Measurements from ENCODE around the gene TNFSF18.
"Not testable (repeated sequence)": the region's sequence is repeated elsewhere in the genome, so short reads cannot be mapped to it uniquely, and the experiment has no call there.

Gene TNFSF18, protein sequence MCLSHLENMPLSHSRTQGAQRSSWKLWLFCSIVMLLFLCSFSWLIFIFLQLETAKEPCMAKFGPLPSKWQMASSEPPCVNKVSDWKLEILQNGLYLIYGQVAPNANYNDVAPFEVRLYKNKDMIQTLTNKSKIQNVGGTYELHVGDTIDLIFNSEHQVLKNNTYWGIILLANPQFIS

DNA sequence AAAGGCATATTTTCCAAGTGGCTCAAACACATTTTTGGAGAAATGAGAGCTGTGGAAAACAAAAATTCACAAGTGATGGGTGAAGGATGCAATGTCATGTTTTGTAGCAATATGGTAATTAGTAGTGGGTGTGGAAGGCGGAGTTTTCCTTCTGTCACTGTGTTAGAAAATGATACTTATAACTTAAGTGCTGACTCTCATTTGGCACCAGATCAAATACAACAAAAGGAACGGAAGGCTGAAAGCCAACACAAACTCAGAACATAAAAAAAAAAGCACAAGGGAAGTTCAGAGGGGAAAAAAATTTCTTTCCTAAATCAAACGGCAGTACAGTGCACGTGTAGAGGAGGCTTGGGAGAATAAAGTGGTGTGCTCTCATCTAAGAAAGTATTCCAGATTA lies at the start of gene TNFSF18:
TNFSF18 (minus strand) TSS at position 77 of the 400 bp plus-strand sequence; CDS start at position 32, 45 bp downstream.
- no peak for DNase-seq (ENCODE audit: extremely low read depth in 1 of 2, low read depth in 1 of 2)

DNA sequence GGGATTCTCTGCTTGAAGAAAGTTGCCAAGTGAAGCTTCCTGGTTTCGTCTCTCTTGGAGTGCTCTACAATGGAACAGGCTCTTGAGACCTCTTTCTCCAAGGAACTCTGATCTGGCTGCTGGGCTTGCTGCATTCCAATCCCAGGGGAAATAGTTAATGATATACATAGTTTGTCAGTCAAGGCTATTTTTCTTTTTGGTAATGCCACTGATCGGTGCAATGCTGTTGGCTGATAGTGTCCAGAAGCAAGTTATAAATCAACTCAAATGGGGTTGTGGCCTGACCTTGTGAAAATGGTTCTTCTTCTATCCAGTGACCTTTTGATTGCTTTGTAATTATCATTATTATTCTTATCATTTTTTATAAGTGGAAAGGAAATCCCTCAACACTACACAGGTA lies 48.4 kb upstream of the TNFSF18 start:
- no peak for DNase-seq (ENCODE audit: extremely low read depth in 1 of 2, low read depth in 1 of 2)

DNA sequence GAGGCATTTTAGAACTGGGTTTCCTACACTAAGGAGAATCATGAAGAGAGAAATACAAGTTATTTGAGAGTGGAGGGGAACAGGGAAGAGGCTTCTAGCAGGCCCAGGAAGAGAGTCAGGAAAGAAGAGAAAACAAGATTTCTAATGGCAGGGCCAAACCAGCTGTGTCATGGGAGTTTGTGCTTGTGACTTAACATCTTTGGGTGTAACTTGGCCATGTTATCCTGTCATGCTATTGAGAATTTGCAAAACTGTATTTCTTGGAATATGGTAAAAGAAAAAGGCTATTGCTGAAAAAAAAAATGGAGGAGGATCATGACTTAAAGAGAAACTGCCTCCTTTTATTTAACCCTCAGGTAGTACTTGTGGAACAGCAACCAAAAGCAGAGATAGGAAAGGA lies 47.4 kb upstream of the TNFSF18 start:
- no peak for DNase-seq (ENCODE audit: extremely low read depth in 1 of 2, low read depth in 1 of 2)

DNA sequence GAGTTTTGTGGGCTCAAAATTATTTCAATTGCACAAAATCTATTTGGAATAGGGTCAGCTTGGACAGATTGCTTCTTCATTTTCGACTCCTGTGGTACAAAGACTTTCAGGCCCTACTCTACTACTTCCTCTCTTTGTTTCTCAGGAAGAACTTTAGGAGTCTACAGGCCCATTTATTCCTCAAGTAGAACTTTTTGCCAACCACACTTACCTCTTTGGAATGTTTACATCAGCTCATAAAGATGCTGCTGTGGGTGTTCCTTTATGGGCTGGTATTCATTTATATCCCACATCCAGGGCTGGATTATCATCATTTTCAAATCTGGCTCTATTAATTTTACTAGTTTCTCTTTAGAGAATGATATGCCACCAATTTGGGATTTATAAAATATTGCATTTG lies 46.3 kb upstream of the TNFSF18 start:
- DNase-seq (ENCODE audit: extremely low read depth in 1 of 2, low read depth in 1 of 2) = no peak

DNA sequence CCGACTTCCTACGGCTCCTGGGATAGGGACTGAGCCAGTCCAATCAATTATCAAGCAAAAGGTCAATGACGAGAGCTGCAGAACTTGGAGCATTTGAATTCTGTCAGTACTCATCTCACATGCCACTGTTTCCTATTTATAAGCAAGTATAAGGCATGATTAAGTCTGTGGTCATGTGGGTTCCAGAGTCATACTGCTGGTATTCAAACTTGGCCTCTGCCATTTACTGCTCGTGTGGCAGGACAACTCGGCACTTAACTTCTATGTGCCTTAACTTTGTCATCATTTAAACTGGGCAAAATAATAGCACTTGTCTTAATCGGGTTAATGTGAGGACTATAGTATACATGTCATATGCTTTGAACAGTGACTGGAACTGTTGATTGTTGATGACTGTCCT lies 44.9 kb upstream of the TNFSF18 start:
- DNase-seq (ENCODE audit: extremely low read depth in 1 of 2, low read depth in 1 of 2) = no peak

DNA sequence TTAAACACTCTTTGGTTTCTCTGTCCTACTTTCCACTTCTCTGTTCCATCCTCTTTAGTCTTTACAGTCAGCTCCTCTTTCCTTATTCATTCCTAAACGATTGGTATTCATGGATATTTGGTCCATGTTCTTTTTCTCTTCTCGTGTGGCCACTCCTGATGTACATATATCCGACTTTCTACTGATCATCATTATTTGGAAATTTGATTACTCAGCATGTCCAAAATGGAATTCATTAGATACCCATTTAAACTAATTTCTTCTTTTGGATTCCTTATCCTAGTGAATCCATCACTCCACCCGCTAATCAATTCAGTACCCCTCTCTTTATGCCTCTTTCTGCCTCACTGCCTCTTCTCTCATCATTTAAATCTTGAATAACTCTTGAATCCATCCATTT lies 43.8 kb upstream of the TNFSF18 start:
- DNase-seq (ENCODE audit: extremely low read depth in 1 of 2, low read depth in 1 of 2) = no peak

DNA sequence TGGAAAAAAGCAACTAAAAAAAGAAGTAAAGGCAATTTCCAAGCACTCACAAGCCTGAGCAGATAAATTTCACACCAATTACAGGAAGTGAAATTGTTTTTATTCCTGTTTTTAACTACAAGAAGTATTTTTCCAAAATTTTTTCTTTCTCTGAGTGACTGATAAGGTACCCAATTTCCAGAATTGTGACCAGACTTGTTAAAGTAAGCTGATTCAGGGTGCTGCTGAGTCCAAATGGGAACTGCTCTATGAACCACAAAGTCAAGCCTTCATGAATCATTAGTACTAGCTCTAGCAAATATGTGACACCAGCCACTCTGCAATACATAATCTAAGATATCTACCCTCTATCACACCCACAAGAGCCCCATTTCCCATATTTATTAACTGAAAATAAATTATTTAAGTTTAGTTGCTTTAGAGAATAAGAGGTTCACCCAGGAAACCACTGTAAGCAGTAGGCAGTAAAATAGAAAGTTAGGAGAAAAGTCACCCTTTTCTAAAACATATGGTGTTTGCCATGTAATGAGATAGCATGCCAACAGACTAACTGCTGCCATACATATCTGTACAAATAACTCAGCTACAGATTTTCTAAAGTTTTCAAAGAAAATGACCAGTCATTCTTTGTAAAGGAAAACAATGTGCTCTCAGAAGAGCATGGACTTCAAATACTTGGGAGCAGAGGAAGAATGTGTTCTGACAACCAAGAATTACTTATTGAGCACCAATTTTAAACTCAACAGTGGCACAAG lies 43.1 kb upstream of the TNFSF18 start:
- DNase-seq (ENCODE audit: extremely low read depth in 1 of 2, low read depth in 1 of 2) = no peak

DNA sequence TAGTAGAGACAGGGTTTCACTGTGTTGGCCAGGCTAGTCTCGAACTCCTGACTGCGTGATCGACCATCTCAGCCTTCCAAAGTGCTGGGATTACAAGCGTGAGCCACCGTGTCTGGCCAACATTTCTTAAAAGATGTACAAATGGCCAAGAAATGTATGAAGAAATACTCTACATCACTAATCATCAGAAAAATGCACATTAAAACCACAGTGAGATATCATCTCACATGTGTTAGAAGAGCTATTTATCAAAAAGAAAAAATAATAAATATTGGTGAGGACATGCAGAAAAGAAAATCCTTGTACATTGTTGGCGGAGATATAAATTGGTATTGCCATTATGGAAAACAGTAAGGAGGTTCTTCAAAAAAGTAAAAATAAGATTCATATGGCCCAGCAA lies 33.6 kb upstream of the TNFSF18 start:
- DNase-seq (ENCODE audit: extremely low read depth in 1 of 2, low read depth in 1 of 2) = no peak

DNA sequence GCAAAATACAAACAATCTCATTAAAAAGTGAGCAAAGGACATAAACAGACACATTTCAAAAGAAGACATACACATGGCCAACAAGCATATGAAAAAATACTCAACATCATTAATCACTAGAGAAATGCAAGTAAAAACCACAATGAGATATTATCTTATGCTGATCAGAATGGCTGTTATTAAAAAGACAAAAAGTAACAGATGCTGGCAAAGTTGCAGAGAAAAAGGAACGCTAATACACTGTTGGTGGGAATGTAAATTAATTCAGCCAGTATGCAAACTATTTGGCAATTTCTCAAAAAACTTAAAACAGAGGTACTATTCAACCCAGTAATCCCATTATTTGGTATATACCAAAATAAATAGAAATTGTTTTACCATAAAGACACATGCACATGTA lies 32.2 kb upstream of the TNFSF18 start:
- no peak for DNase-seq (ENCODE audit: extremely low read depth in 1 of 2, low read depth in 1 of 2)

DNA sequence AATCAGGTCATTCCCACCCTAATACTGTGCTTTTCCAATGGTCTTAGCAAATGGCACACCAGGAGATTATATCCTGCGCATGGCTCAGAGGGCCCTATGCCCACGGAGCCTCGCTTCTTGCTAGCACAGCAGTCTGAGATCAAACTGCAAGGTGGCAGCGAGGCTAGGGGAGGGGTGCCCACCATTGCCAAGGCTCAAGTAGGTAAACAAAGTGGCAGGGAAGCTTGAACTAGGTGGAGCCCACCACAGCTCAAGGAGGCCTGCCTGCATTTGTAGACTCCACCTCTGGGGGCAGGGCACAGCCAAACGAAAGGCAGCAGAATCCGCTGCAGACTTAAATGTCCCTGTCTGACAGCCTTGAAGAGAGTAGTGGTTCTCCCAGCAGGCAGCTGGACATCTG lies 23.5 kb upstream of the TNFSF18 start:
- DNase-seq (ENCODE audit: extremely low read depth in 1 of 2, low read depth in 1 of 2) = not testable (repeated sequence)

DNA sequence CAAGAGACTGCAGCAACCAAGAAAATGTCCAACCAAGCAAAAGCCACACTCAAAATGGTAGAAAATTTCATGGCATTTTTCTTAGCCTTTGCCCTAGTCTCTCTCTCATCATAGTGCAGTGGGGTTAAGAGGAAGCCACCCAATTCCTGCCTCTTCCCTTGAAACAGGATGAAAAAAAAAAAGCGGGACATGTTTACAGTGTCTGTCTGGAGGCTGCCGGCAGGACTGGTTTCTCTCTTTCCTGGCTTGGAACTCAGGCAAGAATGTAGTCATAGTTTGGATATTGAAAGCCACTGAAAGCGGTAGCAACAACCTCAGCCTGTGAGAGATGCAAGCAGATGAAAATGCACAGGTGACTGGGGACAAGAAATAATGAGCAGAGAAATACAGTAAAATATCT lies 13.3 kb upstream of the TNFSF18 start:
- no peak for DNase-seq (ENCODE audit: extremely low read depth in 1 of 2, low read depth in 1 of 2)

DNA sequence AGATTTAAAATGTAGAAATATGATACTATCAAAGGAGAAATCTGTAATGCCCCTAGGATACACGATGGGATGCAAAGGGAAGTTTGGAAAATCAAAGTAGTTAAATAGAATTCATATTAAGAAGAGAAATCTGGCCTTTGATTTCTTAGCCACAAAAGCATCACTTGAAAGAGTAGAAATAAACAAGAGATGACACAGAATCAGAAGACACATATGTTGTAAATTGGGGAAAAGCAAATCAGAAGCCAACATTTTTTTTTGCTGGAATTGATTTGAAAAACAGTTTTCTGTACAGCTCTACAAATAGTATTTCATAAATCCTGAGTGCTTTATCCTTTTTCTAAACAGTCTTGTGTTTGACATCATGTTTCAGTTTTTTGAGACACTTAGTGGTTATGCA lies 12.4 kb upstream of the TNFSF18 start:
- DNase-seq (ENCODE audit: extremely low read depth in 1 of 2, low read depth in 1 of 2) = no peak

DNA sequence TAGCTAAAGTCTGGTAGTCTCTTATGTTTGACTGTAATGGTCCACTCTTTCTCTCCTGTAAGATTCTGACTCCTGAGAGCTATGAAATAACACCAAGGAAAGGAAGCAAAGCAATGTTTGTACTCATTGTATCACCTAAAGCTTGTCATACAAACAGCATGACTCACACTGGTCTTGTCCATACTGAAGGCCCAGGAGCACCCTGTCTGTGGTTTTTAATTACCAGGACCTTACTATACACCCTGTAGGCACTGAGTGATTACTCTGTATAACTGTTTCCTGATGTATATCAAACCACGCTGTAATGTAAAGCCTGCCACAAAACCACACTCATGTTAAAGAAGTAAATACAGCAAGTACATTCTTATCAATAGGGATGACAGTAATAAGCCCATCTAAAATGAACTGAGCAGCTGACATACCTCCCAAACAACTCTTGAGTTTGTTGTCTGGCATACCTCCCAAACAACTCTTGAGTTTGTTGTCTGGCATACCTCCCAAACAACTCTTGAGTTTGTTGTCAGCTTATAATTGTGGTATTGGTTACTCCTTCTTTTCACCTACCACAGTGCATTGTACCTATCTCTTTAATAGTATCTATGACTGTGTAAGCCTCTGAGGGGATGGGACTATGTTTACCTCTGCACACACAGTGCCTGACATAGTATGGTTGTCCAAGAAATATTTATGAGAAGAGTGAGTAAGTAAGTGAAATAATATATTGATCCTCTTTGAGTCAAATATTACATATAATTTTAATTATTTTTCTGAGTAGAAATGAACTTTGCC lies 11.6 kb upstream of the TNFSF18 start:
- no peak for DNase-seq (ENCODE audit: extremely low read depth in 1 of 2, low read depth in 1 of 2)

DNA sequence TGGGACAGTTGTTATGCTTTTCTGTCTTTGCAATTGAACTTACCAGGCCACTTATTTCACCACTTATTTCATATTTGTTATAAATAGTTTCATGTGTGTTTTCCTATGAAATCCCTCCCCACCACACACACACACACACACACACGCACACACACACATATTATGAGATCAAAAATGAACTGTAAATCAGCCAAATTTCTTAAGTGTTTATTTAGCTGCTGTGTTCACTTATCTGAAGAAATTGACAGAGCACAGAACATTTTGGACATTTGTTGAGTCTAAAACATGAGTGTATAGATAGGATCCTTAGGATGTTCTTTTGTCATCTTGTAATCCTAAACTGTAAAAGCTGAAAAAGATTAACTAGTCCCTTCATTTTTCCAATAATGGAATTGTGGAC lies 7.8 kb upstream of the TNFSF18 start:
- DNase-seq (ENCODE audit: extremely low read depth in 1 of 2, low read depth in 1 of 2) = no peak

DNA sequence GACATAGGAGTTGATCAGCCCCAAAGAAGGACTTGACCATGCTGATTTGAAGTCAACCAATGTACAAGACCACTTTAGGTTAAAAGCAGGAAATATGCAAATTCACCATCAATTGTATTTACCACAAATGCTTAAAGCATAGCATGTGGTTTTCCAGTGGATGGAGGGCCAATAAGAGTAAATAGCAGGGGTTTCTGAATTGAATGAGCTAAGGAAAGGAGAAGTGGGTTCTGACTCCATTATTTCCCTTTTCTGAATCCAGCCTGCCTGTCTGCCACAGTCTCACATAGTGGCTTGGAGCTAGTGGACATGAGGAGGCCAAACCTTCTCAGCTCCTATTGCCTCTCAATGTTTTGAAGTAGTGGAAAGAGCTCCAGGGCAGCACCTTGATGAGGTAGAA lies 7.2 kb upstream of the TNFSF18 start:
- no peak for DNase-seq (ENCODE audit: extremely low read depth in 1 of 2, low read depth in 1 of 2)

DNA sequence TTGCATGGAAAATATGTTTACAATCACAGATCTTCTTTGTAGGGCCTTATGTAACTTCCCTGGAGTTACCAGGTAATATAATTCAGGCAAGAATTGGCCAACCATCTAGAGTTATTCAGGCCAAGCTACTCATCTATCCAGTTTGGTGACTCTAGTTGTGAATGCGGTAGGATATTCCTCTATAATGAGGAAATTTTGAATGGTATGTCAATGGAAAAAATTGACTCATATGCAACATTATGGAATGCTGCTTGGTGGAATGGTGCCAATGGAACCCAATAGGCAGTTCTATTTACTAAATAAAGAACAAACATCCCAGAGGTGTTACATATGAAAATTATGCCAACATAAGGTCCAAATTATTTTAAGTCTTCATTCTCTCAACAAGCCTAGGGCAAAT lies 5.6 kb upstream of the TNFSF18 start:
- no peak for DNase-seq (ENCODE audit: extremely low read depth in 1 of 2, low read depth in 1 of 2)

DNA sequence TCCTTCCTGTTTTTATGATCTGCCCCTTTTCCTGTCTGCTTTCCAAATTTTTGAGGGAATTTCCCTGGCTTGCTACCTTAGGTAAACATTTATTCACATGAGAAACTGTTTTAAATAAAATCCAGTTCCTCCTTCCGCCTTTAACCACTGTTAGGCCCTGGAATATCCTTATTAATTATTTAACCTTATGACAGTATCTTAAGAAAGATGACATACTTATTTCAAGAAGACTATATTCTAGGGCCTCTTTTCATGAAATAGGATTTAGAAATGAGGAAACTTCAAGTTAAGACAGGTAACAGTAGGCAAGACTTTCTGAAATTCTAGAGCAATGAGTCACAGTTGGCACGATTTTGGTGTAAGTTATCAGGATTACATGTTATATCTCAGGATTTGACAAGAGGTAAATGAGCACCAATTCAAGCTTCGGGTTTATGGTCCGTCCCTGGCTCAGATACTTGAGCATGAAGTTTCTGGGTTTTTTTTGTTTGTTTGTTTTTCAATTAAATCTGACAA lies 2.0 kb upstream of the TNFSF18 start:
- no peak for DNase-seq (ENCODE audit: extremely low read depth in 1 of 2, low read depth in 1 of 2)

DNA sequence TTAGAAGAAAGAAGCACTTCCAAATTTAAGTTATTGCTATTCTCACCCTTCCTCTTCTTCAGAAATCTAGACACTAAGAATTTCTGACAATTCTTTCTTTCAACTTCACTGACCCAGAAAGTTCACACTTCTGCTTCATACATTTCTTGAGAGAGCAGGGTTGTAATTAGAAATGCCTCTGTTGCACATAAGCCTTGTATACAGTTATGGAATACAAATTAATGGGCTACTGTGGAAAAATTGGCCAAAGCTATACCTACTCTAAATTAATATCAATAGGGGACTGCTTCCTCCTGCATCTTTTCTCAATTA lies 1.5 kb downstream of the TNFSF18 start:
- DNase-seq (ENCODE audit: extremely low read depth in 1 of 2, low read depth in 1 of 2) = no peak

DNA sequence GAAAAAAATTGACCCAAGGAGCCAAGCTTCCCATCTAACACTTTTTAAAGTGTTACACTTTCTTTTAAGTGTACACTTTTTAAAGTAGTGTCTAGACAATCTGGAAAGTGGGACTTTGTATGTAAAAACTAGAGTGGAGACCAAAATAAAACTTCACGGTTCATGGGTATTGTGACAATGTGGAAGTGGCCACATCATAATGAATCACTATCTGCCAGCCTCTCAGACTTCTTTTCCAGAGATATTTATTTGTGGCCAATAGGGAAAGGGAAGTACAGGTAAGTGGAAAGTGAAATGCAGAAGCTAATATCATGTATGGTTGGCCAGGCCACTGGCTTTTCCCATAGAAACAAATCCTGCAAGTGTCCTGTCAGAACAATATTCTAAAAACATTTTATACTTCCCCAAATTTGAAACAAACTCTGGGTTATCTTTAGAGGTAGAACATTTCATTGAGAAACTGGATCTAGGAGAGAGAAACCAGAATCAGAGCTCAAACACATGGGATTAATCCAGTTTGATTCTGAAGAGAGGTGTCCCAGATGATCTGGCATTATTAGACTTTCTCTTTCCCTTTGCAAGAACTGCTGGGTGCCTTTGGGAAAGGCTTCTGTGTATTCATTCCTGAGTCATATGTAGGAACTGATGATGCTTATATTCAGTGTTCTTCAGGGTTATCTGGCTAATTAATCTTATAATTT lies 2.0 kb downstream of the TNFSF18 start:
- DNase-seq (ENCODE audit: extremely low read depth in 1 of 2, low read depth in 1 of 2) = no peak

DNA sequence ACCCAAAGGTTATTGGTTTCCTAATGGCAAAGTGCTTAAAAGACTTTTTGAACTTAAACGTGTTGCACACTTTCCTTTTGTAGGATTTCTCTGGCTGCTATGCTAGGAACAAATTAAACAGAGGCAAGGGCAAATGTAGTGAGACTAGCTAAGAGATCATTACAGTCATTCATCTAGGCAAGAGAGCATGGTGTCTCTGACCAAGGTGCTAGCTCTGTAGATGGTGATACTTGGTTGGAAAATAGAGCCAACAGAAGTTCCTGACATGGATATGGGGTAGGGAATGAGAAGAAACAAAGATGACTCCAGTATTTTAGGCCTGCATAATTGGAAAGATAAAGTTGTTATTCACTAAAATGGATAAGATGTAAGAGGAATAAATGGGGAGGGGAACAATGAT lies 6.1 kb downstream of the TNFSF18 start:
- no peak for DNase-seq (ENCODE audit: extremely low read depth in 1 of 2, low read depth in 1 of 2)

DNA sequence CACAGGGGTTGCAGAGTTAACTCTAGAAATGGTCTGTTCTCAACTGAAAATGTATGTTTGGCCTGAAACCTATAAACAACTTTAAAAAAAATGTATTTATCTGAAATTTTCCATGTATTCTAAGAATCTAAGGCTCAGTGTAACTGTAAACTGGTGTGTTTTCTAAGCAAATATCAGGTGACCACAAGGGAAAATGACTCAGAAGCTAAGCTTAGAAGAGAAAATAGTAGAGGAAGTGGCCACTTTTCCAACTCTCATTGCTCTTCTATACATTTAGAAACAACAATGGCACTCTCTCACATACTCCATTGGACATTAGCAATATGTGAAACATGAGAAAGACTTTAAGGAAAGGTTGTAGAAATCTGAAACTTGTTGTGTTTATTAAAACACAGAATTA lies 7.5 kb downstream of the TNFSF18 start:
- no peak for DNase-seq (ENCODE audit: extremely low read depth in 1 of 2, low read depth in 1 of 2)
